Esophagus muscularis mucosa (tissue), 4 donors: ENCODE results near the gene ZC3H7B. TPM values are rescaled to one million over a fixed set of nuclear protein-coding genes. Genes with fewer than 3 reads are reported as not detected.

ENCODE experiments used
- DNase-seq: peaks from one replicate; pipeline ENCODE4 v3.0.0-alpha.2; 2017; ENCODE audit errors: extremely low spot score
- H3K27ac ChIP-seq, 4 donors: fragments of 200-600 bp; sonication (generic); replicated peaks in 1 of 4; 1 replicate in 3 of 4; 2 replicates in 1 of 4; pipeline ENCODE4 v1.5.1; 2016 to 2019; ENCODE audit warnings: mild to moderate bottlenecking in 1 of 4
- H3K27me3 ChIP-seq, 4 donors: fragments of 200-600 bp; sonication (generic); one replicate each; pipeline versions ENCODE4 v1.5.1 to v1.6.0; 2016 to 2019
- H3K36me3 ChIP-seq, 4 donors: fragments of 200-600 bp; sonication (generic); one replicate each; pipeline ENCODE4 v1.5.1; 2016 to 2019
- H3K4me1 ChIP-seq, 4 donors: fragments of 200-600 bp; sonication (generic); one replicate each; pipeline ENCODE4 v1.5.1; 2016 to 2019
- H3K4me3 ChIP-seq, 4 donors: fragments of 200-600 bp; sonication (generic); 1 replicate in 2 of 4; 2 replicates in 2 of 4; pipeline ENCODE4 v1.5.1; 2016 to 2019; ENCODE audit warnings: mild to moderate bottlenecking in 4 of 4, moderate library complexity in 1 of 4
- H3K9me3 ChIP-seq, 4 donors: fragments of 200-600 bp; sonication (generic); 1 replicate in 3 of 4; 2 replicates in 1 of 4; pipeline ENCODE4 v1.5.1; 2016 to 2019
- CTCF ChIP-seq, 3 experiments: fragments of 200-600 bp in 2 of 3; fragments of 450-650 bp in 1 of 3; sonication (generic) in 2 of 3; IDR thresholded peaks; one replicate each; pipeline ENCODE4 v1.5.1; 2017 to 2019; ENCODE audit warnings: antibody characterized with exemption in 3 of 3, mild to moderate bottlenecking in 2 of 3, moderate library complexity in 1 of 3
- EP300 ChIP-seq: sonication (generic); formaldehyde crosslinking; IDR thresholded peaks from one replicate; pipeline ENCODE4 v1.6.1; 2017; ENCODE audit warnings: antibody characterized with exemption
- POLR2A ChIP-seq: fragments of 450-650 bp; IDR thresholded peaks from one replicate; pipeline ENCODE4 v1.6.1; 2017; ENCODE audit warnings: antibody characterized with exemption, moderate library complexity, mild to moderate bottlenecking, low read depth
- POLR2AphosphoS5 ChIP-seq, 2 donors: sonication (generic); formaldehyde crosslinking; IDR thresholded peaks; one replicate each; pipeline ENCODE4 v1.6.1; 2017; ENCODE audit warnings: antibody characterized with exemption in 2 of 2
- WGBS: methylation state at CpG from one replicate; pipeline ENCODE4 v1.1.5; 2018; 5-methylcytosine and 5-hydroxymethylcytosine counted together
- intact Hi-C: fragments of 100-400 bp; cut with DNase I; formaldehyde crosslinking; loops from one replicate; pipeline ENCODE4 v1.15.1; 2023
- total RNA-seq, 4 donors: library from RNA; depleted of rRNA; stranded (reverse); fragments of >200 nt; gene quantifications; one replicate each; pipeline versions ENCODE4 v1.1.0 to v1.2.1, GENCODE V29; 2016

The ZC3H7B gene
- total RNA-seq, 4 donors from 2014 or later = 39.9 to 72.2 (median 54.3) TPM

- no peaks in the 10 kb centered on the region for H3K27me3 ChIP-seq
- WGBS = 97% methylated on average over 9 of the region's 9 CpGs
- no peaks in the 10 kb centered on the region for H3K36me3 ChIP-seq
- no peak overlapping the region for H3K4me3 ChIP-seq
- peaks cover 5 to 9% (median 7%) of the 10 kb centered on the region in 4 donors for H3K4me1 ChIP-seq
- no peaks in the 10 kb centered on the region for H3K9me3 ChIP-seq
- H3K27ac ChIP-seq = no peak overlapping the region
- no peak for DNase-seq
- intact Hi-C loops = no loop called here
- TF ChIP-seq EP300 (no peak), POLR2A (no peak), POLR2AphosphoS5 (IDR thresholded peaks at IDR 0.05) (no peak), CTCF (IDR thresholded peaks at IDR 0.05) (no peak)
Measured at GRCh38 chr22:41296826-41297667, 4.3 kb upstream of the ZC3H7B start.

- WGBS = 47% methylated on average over 7 of the region's 7 CpGs
- H3K36me3 ChIP-seq = peaks cover 0 to 9% (median 0%) of the 10 kb centered on the region in 4 donors
- H3K27ac ChIP-seq = peak overlapping the region; percentile 88 to 93 (median 88)
- intact Hi-C loops = loop anchor here (5.0 to 10.0 kb wide), 3 partner anchors 67 to 224 kb away; no protein-coding TSS in a partner anchor
- peaks cover 12 to 39% (median 35%) of the 10 kb centered on the region in 4 donors for H3K4me1 ChIP-seq
- H3K9me3 ChIP-seq = no peaks in the 10 kb centered on the region
- TF ChIP-seq EP300 (no peak), POLR2AphosphoS5 (IDR thresholded peaks at IDR 0.05) (no peak), POLR2A (no peak), CTCF (IDR thresholded peaks at IDR 0.05) (no peak)
- DNase-seq = no peak
- peak overlapping the region; percentile 73 to 99 (median 92) for H3K4me3 ChIP-seq
- H3K27me3 ChIP-seq = no peaks in the 10 kb centered on the region
Measured at GRCh38 chr22:41300661-41301060, 664 bp upstream of the ZC3H7B start.

- Histone ChIP-seq H3K27ac (peak overlapping the region; percentile 88 to 93 (median 88)), H3K4me1 (peaks cover 13 to 48% (median 46%) of the 10 kb centered on the region in 4 donors), H3K27me3 (no peaks in the 10 kb centered on the region), H3K9me3 (no peaks in the 10 kb centered on the region), H3K4me3 (peak overlapping the region; percentile 73 to 99 (median 92)), H3K36me3 (peaks cover 0 to 9% (median under 1%) of the 10 kb centered on the region in 4 donors)
- intact Hi-C loops = loop anchor here (5.0 to 10.0 kb wide), 3 partner anchors 65 to 223 kb away; no protein-coding TSS in a partner anchor
- TF ChIP-seq POLR2A (no peak), CTCF (IDR thresholded peaks at IDR 0.05) (no peak), POLR2AphosphoS5 (IDR thresholded peaks at IDR 0.05) (no peak), EP300 (no peak)
- WGBS = 0% methylated on average over 11 of the region's 60 CpGs
- DNase-seq = no peak
Measured at GRCh38 chr22:41302021-41302767, 869 bp downstream of the ZC3H7B start.

- H3K9me3 ChIP-seq = no peaks in the 10 kb centered on the region
- WGBS = 8% methylated on average over 5 of the region's 5 CpGs
- peak overlapping the region; percentile 88 to 93 (median 88) for H3K27ac ChIP-seq
- TF ChIP-seq CTCF (IDR thresholded peaks at IDR 0.05) = no peak
- TF ChIP-seq POLR2AphosphoS5 (IDR thresholded peaks at IDR 0.05) = no peak
- H3K4me1 ChIP-seq = peaks cover 18 to 54% (median 52%) of the 10 kb centered on the region in 4 donors
- no peak for DNase-seq
- intact Hi-C loops = loop anchor here (5.0 to 10.0 kb wide), 3 partner anchors 64 to 222 kb away; no protein-coding TSS in a partner anchor
- H3K36me3 ChIP-seq = peaks cover 0 to 9% (median 2%) of the 10 kb centered on the region in 4 donors
- H3K4me3 ChIP-seq = peak overlapping the region; percentile 73 to 99 (median 92)
- no peaks in the 10 kb centered on the region for H3K27me3 ChIP-seq
Measured at GRCh38 chr22:41302811-41303210, 1.5 kb downstream of the ZC3H7B start.
